Esophagus (tissue), 2 donors: ENCODE data around the gene C11orf24. TPM values are rescaled to one million over a fixed set of nuclear protein-coding genes. Genes with fewer than 3 reads are reported as not detected.

Experiments used
- H3K27ac ChIP-seq, 2 donors: one replicate each; pipeline ENCODE4 v1.5.1; 2013; ENCODE audit warnings: low read depth in 2 of 2, mild to moderate bottlenecking in 2 of 2, inconsistent platforms in 1 of 2, low read length in 1 of 2, moderate library complexity in 1 of 2
- H3K27me3 ChIP-seq, 2 donors: one replicate each; pipeline ENCODE4 v1.6.1; 2013; ENCODE audit warnings: low read length in 2 of 2, control low read depth in 1 of 2, mild to moderate bottlenecking in 1 of 2; ENCODE audit not compliant: insufficient read depth in 2 of 2, control insufficient read depth in 1 of 2
- H3K36me3 ChIP-seq, 2 donors: one replicate each; pipeline ENCODE4 v1.6.1; 2013; ENCODE audit warnings: low read length in 1 of 2; ENCODE audit not compliant: control insufficient read depth in 2 of 2, insufficient read depth in 2 of 2
- H3K4me1 ChIP-seq, 2 donors: one replicate each; pipeline ENCODE4 v1.6.1; 2013; ENCODE audit warnings: low read length in 1 of 2; ENCODE audit not compliant: control insufficient read depth in 2 of 2, insufficient read depth in 2 of 2
- H3K4me3 ChIP-seq, 2 donors: one replicate each; pipeline ENCODE4 v1.5.1; 2013; ENCODE audit warnings: low read length in 2 of 2, mild to moderate bottlenecking in 2 of 2, low read depth in 1 of 2, moderate library complexity in 1 of 2
- H3K9me3 ChIP-seq, 2 donors: one replicate each; pipeline ENCODE4 v1.6.1; 2013; ENCODE audit warnings: mild to moderate bottlenecking in 2 of 2, low read depth in 1 of 2, low read length in 1 of 2, moderate library complexity in 1 of 2; ENCODE audit not compliant: control insufficient read depth in 2 of 2, insufficient read depth in 1 of 2
- WGBS, 2 donors: extraction: QIAGEN DNeasy Blood & Tissue Kit; methylation state at CpG; one replicate each; pipeline ENCODE4 v1.1.7; 2013; 5-methylcytosine and 5-hydroxymethylcytosine counted together
- polyA plus RNA-seq, 2 donors: library from polyadenylated mRNA; stranded (reverse); fragments of 200-250 nt; gene quantifications; one replicate each; pipeline ENCODE4 v1.2.3, GENCODE V29; 2013
- donor health status: healthy with polysubstance abuse.
- donor health status: Bipolar disorder and iron deficiency.

The C11orf24 gene
- polyA plus RNA-seq, 2 donors: 8.9 to 13.4 TPM

- Histone ChIP-seq H3K27me3 (no peaks in the 10 kb centered on the region), H3K9me3 (no peaks in the 10 kb centered on the region), H3K27ac (peak overlapping the region in 1 of 2 donors; percentile 34), H3K36me3 (no peaks in the 10 kb centered on the region), H3K4me3 (no peak overlapping the region), H3K4me1 (peaks cover 9% of the 10 kb centered on the region in 2 donors)
- 79% methylated on average over 25 of the region's 25 CpGs for WGBS, 2 donors
These were observed 39.7 kb upstream of the C11orf24 start for GRCh38 chr11:68311160-68312116.

- Histone ChIP-seq H3K4me3 (no peak overlapping the region), H3K9me3 (no peaks in the 10 kb centered on the region), H3K27me3 (no peaks in the 10 kb centered on the region), H3K36me3 (no peaks in the 10 kb centered on the region), H3K27ac (no peak overlapping the region), H3K4me1 (peaks cover 0 to 4% of the 10 kb centered on the region in 2 donors)
- WGBS, 2 donors: 87 to 89% methylated on average over 2 of the region's 2 CpGs
These were observed 37.9 kb upstream of the C11orf24 start for GRCh38 chr11:68309621-68310185.

GRCh38 chr11:68308068-68308467 lies 36.3 kb upstream of the C11orf24 start:
- 81 to 86% methylated on average over 11 of the region's 11 CpGs for WGBS, 2 donors
- H3K4me3 ChIP-seq: no peak overlapping the region
- no peak overlapping the region for H3K27ac ChIP-seq
- peaks cover 0 to 2% of the 10 kb centered on the region in 2 donors for H3K4me1 ChIP-seq
- no peaks in the 10 kb centered on the region for H3K27me3 ChIP-seq
- H3K36me3 ChIP-seq: no peaks in the 10 kb centered on the region
- H3K9me3 ChIP-seq: no peaks in the 10 kb centered on the region

DNA sequence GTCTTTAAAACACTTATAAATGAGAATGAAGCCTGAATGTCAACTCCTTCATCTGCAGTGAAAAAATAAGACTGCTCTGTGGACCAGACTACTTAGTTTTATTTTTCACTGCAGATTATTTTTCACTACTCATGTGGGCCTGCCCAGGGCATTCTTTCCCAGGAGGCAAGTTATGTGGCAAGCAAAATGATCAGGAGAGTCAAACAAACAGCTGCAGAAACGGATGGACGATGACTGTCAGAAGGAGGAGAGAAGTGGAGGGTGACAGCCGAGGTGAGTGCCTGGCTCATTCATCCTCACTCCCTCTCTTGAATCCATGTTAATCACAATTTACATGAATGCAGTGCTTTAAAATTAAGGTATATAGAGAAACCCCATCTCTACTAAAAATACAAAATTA lies 34.9 kb upstream of the C11orf24 start:
- H3K27ac ChIP-seq: no peak overlapping the region
- no peaks in the 10 kb centered on the region for H3K36me3 ChIP-seq
- 93 to 97% methylated on average over 3 of the region's 3 CpGs for WGBS, 2 donors

DNA sequence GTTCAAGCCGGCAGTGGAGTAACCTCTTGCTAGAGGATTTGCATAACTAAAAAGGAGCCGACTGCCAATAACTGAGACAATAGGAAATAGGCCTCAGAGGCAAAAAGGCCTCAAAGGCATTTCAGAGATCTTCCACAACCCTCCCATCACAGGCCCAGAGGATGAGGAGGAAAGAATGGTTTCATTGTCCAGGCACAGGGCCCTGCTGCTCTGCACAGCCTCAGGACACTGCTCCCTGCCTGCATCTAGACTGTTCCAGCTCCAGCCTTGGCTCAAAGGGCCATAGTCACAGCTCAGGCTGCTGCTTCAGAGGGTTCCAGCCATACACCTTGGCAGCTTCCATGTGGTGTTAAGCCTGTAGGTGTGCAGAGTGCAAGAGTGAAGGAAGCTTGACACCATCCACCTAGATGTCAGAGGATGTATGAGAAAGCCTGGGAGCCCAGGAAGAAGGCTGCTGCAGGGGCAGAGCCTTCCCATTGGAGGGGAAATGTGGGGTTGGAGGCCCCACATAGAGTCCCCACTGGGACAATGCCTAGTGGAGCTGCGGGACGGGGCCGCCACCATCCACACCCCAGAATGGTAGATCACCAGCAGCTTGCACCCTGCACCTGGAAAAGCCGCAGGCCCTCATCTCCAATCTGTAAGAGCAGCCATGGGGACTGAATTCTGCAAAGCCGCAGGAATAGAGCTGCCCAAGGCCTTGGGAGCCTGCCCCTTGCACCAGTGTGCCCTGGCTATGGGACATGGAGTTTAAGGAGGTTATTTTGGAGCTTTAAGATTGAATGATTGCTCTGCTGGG lies 32.4 kb upstream of the C11orf24 start:
- H3K4me1 ChIP-seq: no peaks in the 10 kb centered on the region
- no peak overlapping the region for H3K27ac ChIP-seq
- H3K9me3 ChIP-seq: no peaks in the 10 kb centered on the region
- H3K4me3 ChIP-seq: no peak overlapping the region
- no peaks in the 10 kb centered on the region for H3K36me3 ChIP-seq
- WGBS, 2 donors: 91 to 92% methylated on average over 7 of the region's 7 CpGs
- H3K27me3 ChIP-seq: no peaks in the 10 kb centered on the region

More for the DNA sequence above, 34.9 kb upstream of the C11orf24 start:
- Histone ChIP-seq H3K27me3 (no peaks in the 10 kb centered on the region), H3K4me1 (no peaks in the 10 kb centered on the region), H3K4me3 (no peak overlapping the region), H3K9me3 (no peaks in the 10 kb centered on the region)

DNA sequence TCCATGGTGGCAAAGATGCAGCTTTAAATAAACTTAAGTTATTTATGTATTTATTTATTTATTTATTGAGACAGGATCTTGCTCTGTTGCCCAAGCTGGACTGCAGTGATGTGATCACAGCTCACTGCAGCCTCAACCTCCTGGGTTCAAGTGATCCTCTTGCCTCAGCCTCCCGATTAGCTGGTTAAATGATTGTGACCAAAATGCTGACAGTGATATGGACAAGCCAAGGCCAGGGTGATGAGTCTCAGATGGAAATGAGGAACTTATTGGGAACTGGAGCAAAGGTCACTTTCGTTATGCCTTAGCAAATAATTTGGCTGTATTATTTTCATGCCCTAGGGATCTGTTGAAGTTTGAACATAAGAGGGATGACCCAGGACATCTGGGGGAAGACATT lies 31.3 kb upstream of the C11orf24 start:
- no peaks in the 10 kb centered on the region for H3K27me3 ChIP-seq
- H3K4me1 ChIP-seq: no peaks in the 10 kb centered on the region
- WGBS, 2 donors: 81 to 82% methylated on average over 2 of the region's 2 CpGs
- no peaks in the 10 kb centered on the region for H3K36me3 ChIP-seq
- H3K27ac ChIP-seq: no peak overlapping the region
- H3K9me3 ChIP-seq: no peaks in the 10 kb centered on the region
- H3K4me3 ChIP-seq: no peak overlapping the region

DNA sequence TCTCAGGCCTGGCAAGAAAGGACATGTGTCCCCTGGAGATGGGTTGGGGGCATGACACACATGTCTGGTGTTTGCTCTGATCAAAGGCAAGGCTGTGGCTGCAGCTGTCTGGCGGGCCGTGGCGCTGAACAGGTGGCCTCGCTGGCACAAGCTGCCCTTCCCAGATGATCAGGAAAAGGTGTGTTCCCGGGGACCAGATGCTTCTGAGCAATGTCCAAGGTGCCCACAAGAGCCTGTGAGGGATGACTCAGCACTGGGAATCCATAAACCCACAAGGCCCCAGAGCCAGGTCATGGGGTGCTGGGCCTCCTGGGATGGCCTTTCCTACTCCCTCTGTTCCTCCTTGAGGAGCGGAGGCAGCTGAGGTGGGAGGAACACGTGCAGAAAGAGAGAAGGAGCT lies 30.9 kb upstream of the C11orf24 start:
- H3K4me3 ChIP-seq: no peak overlapping the region
- H3K27ac ChIP-seq: no peak overlapping the region
- H3K9me3 ChIP-seq: no peaks in the 10 kb centered on the region
- no peaks in the 10 kb centered on the region for H3K27me3 ChIP-seq
- 54 to 64% methylated on average over 7 of the region's 7 CpGs for WGBS, 2 donors
- H3K36me3 ChIP-seq: no peaks in the 10 kb centered on the region
- no peaks in the 10 kb centered on the region for H3K4me1 ChIP-seq

- Histone ChIP-seq H3K4me1 (no peaks in the 10 kb centered on the region), H3K27me3 (no peaks in the 10 kb centered on the region), H3K9me3 (no peaks in the 10 kb centered on the region), H3K27ac (no peak overlapping the region), H3K4me3 (no peak overlapping the region), H3K36me3 (no peaks in the 10 kb centered on the region)
- 71 to 79% methylated on average over 5 of the region's 5 CpGs for WGBS, 2 donors
These were observed 30.5 kb upstream of the C11orf24 start for GRCh38 chr11:68302256-68302655.

DNA sequence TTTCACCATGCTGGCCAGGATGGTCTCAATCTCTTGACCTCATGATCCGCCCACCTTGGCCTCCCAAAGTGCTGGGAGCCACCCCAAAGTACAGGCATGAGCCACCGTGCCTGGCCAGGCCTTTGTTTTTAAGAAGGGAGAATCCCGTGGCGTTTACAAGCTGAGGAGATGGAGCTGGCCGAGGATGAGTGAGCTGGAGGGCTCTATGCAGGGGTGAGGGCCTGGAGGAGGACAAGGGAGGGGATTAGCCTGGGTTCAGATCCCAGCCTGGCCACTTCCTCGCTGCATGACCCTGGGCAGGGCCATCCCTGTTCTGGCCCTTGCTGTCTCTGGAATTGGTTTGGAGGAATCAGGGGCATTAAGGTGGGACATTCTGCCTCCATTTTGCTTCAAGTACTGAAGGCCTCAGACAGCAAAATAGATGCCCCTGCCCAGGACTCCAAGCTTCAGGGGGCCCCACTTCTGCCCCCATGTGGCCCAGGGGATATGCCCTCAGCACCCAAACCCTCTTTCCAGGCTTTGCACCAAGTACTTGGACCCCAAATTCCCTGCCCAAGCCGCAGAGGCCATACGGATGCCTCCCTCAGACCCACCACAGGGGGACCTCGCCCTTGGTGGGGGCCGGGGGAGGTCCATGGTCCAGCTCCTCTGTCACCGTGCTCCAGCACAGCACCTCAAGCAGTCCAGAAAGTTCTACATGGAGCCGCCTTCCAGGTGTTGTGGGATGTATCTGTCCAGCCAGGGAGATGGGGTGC lies 28.5 kb upstream of the C11orf24 start:
- Histone ChIP-seq H3K9me3 (no peaks in the 10 kb centered on the region), H3K4me3 (no peak overlapping the region), H3K27ac (no peak overlapping the region), H3K4me1 (no peaks in the 10 kb centered on the region), H3K27me3 (no peaks in the 10 kb centered on the region), H3K36me3 (no peaks in the 10 kb centered on the region)
- WGBS, 2 donors: 87 to 88% methylated on average over 12 of the region's 12 CpGs
